ENCODE data around the gene HEXIM1. TPM values are rescaled to one million over a fixed set of nuclear protein-coding genes. Genes with fewer than 3 reads are reported as not detected.

Gene HEXIM1
- total and polyA plus RNA-seq, 7 donors: 21.6 to 60.9 (median 41.0) TPM

- H3K9me3 ChIP-seq: no peaks in the 10 kb centered on the region
- H3K4me1 ChIP-seq: peaks cover 6 to 57% (median 47%) of the 10 kb centered on the region in 4 donors
- H3K27me3 ChIP-seq: no peaks in the 10 kb centered on the region
- H3K36me3 ChIP-seq: no peaks in the 10 kb centered on the region
- peak overlapping the region; percentile 81 to 92 (median 89) for H3K4me3 ChIP-seq
- intact Hi-C loops (cut with DNase I): loop anchor here (1.0 to 10.0 kb wide), 4 partner anchors 16 to 954 kb away; partner anchors contain the start of genes ATXN7L3, MAP3K14 and PLCD3
- peak overlapping the region; percentile 97 to 99 (median 98) for H3K27ac ChIP-seq
- TF ChIP-seq EP300 (IDR thresholded peaks at IDR 0.05) (no peak), POLR2AphosphoS5 (IDR thresholded peaks at IDR 0.05) (peak; percentile 42 to 74 (median 54)), POLR2A (IDR thresholded peaks at IDR 0.05) (peak in 1 of 2 donors; percentile 57), CTCF (IDR thresholded peaks at IDR 0.05) (peak; percentile 81 to 84 (median 83))
- peak; percentile 95 for DNase-seq
- WGBS, 2 donors: 0 to 1% methylated on average over 32 of the region's 32 CpGs
These were observed 878 bp downstream of the HEXIM1 start for GRCh38 chr17:45149037-45149668.

- peak overlapping the region; percentile 97 to 99 (median 98) for H3K27ac ChIP-seq
- DNase-seq: peak; percentile 90
- no peaks in the 10 kb centered on the region for H3K9me3 ChIP-seq
- H3K4me1 ChIP-seq: peaks cover 6 to 57% (median 42%) of the 10 kb centered on the region in 4 donors
- intact Hi-C loops (cut with DNase I): loop anchor here (1.0 to 10.0 kb wide), 4 partner anchors 17 to 955 kb away; partner anchors contain the start of genes ATXN7L3, MAP3K14 and PLCD3
- H3K27me3 ChIP-seq: no peaks in the 10 kb centered on the region
- no peaks in the 10 kb centered on the region for H3K36me3 ChIP-seq
- TF ChIP-seq EP300 (IDR thresholded peaks at IDR 0.05): no peak
- TF ChIP-seq POLR2AphosphoS5 (IDR thresholded peaks at IDR 0.05): peak; percentile 43 to 76 (median 64)
- no peak for TF ChIP-seq CTCF (IDR thresholded peaks at IDR 0.05)
- TF ChIP-seq POLR2A (IDR thresholded peaks at IDR 0.05): peak; percentile 41
- H3K4me3 ChIP-seq: peak overlapping the region; percentile 81 to 92 (median 89)
- 1 to 2% methylated on average over 56 of the region's 56 CpGs for WGBS, 2 donors
These were observed 1.7 kb downstream of the HEXIM1 start for GRCh38 chr17:45149669-45150664.

- Histone ChIP-seq H3K27ac (peak overlapping the region; percentile 97 to 99 (median 98)), H3K36me3 (no peaks in the 10 kb centered on the region), H3K4me3 (peak overlapping the region; percentile 81 to 92 (median 89)), H3K9me3 (no peaks in the 10 kb centered on the region), H3K4me1 (peaks cover 6 to 59% (median 48%) of the 10 kb centered on the region in 4 donors), H3K27me3 (no peaks in the 10 kb centered on the region)
- intact Hi-C loops (cut with DNase I): no loop called here
- WGBS, 2 donors: 45 to 49% methylated on average over 8 of the region's 8 CpGs
- TF ChIP-seq EP300 (IDR thresholded peaks at IDR 0.05) (no peak), POLR2AphosphoS5 (IDR thresholded peaks at IDR 0.05) (no peak), CTCF (IDR thresholded peaks at IDR 0.05) (no peak), POLR2A (IDR thresholded peaks at IDR 0.05) (no peak)
- no peak for DNase-seq
These were observed 2.9 kb downstream of the HEXIM1 start for GRCh38 chr17:45150911-45151809.

GRCh38 chr17:45155029-45155428, 6.8 kb downstream of the HEXIM1 start:
- TF ChIP-seq POLR2AphosphoS5 (IDR thresholded peaks at IDR 0.05): no peak
- TF ChIP-seq EP300 (IDR thresholded peaks at IDR 0.05): no peak
- no peak for TF ChIP-seq POLR2A (IDR thresholded peaks at IDR 0.05)
- no peak for TF ChIP-seq CTCF (IDR thresholded peaks at IDR 0.05)
- Histone ChIP-seq H3K27ac (peak overlapping the region; percentile 30 to 99 (median 43)), H3K9me3 (no peaks in the 10 kb centered on the region), H3K4me1 (peaks cover 0 to 83% (median 73%) of the 10 kb centered on the region in 4 donors), H3K27me3 (no peaks in the 10 kb centered on the region), H3K4me3 (no peak overlapping the region), H3K36me3 (no peaks in the 10 kb centered on the region)
- 91 to 94% methylated on average over 4 of the region's 4 CpGs for WGBS, 2 donors
- no peak for DNase-seq
- intact Hi-C loops (cut with DNase I): no loop called here
